Hepatocyte (in vitro differentiated cells): ENCODE data around the gene KCNH6.

Experiments used
- CTCF ChIP-seq: fragments of 200-600 bp; sonication (generic); IDR thresholded peaks from 2 replicates; pipeline ENCODE4 v1.5.1; 2016; ENCODE audit warnings: antibody characterized with exemption, mild to moderate bottlenecking; ENCODE audit not compliant: poor library complexity
- EZH2 ChIP-seq: fragments of 200-600 bp; sonication (generic); IDR thresholded peaks from 2 replicates; pipeline ENCODE4 v1.6.1; 2016; ENCODE audit warnings: antibody characterized with exemption, mild to moderate bottlenecking, borderline replicate concordance
- EZH2phosphoT487 ChIP-seq: fragments of 200-600 bp; sonication (generic); IDR thresholded peaks from one replicate; pipeline ENCODE4 v1.6.1; 2018; ENCODE audit warnings: antibody characterized with exemption, mild to moderate bottlenecking, low read depth, moderate library complexity; ENCODE audit not compliant: unreplicated experiment, severe bottlenecking

DNA sequence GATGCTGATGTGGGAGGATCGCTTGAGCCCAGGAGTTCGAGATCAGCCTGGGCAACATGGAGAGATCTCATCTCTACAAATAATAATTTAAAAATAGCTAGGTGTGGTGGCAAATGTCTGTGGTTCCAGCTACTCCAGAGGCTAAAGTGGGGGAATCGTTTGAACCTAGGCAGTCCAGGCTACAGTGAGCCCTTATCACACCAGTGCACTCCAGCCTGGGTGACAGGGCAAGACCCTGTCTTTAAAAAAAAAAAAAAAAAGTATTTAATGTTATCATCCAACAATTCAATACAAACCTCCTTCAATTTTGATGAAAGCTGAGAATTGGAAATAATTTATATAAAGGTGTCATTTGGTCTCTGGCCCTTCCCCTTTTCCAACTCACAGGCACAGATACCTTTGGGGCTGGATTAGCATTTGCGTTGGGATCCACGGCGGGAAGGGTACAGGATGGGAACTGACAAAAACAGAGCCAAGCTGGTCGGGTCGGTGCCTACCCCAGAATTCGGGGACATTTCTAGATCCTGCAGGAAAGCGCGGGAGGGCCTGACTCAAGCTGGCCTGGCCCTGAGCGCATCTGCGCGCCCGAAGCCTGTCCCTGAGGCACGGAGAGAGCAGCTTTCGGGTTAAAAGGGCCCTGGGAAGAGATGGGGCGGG is 26.3 kb downstream of the KCNH6 start:
- no peak for TF ChIP-seq EZH2
- no peak for TF ChIP-seq CTCF
- TF ChIP-seq EZH2phosphoT487, result no peak
